ENCODE measurements around the gene TMEM109. TPM values are rescaled to one million over a fixed set of nuclear protein-coding genes. Genes with fewer than 3 reads are reported as not detected.

Gene TMEM109
- total and polyA plus RNA-seq, 2 of the 13 experiments (the other 11 are each of a cell fraction or from before 2014, with no cell fraction given), result 7.7 to 18.0 TPM

- TF ChIP-seq, protein P1, sequence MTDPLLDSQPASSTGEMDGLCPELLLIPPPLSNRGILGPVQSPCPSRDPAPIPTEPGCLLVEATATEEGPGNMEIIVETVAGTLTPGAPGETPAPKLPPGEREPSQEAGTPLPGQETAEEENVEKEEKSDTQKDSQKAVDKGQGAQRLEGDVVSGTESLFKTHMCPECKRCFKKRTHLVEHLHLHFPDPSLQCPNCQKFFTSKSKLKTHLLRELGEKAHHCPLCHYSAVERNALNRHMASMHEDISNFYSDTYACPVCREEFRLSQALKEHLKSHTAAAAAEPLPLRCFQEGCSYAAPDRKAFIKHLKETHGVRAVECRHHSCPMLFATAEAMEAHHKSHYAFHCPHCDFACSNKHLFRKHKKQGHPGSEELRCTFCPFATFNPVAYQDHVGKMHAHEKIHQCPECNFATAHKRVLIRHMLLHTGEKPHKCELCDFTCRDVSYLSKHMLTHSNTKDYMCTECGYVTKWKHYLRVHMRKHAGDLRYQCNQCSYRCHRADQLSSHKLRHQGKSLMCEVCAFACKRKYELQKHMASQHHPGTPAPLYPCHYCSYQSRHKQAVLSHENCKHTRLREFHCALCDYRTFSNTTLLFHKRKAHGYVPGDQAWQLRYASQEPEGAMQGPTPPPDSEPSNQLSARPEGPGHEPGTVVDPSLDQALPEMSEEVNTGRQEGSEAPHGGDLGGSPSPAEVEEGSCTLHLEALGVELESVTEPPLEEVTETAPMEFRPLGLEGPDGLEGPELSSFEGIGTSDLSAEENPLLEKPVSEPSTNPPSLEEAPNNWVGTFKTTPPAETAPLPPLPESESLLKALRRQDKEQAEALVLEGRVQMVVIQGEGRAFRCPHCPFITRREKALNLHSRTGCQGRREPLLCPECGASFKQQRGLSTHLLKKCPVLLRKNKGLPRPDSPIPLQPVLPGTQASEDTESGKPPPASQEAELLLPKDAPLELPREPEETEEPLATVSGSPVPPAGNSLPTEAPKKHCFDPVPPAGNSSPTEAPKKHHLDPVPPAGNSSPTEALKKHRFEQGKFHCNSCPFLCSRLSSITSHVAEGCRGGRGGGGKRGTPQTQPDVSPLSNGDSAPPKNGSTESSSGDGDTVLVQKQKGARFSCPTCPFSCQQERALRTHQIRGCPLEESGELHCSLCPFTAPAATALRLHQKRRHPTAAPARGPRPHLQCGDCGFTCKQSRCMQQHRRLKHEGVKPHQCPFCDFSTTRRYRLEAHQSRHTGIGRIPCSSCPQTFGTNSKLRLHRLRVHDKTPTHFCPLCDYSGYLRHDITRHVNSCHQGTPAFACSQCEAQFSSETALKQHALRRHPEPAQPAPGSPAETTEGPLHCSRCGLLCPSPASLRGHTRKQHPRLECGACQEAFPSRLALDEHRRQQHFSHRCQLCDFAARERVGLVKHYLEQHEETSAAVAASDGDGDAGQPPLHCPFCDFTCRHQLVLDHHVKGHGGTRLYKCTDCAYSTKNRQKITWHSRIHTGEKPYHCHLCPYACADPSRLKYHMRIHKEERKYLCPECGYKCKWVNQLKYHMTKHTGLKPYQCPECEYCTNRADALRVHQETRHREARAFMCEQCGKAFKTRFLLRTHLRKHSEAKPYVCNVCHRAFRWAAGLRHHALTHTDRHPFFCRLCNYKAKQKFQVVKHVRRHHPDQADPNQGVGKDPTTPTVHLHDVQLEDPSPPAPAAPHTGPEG (CRISPR knock-in tag; IDR thresholded peaks at IDR 0.05), result peak; percentile 40; the same call in 1 of the 2 replicates
- TF ChIP-seq, protein P2, sequence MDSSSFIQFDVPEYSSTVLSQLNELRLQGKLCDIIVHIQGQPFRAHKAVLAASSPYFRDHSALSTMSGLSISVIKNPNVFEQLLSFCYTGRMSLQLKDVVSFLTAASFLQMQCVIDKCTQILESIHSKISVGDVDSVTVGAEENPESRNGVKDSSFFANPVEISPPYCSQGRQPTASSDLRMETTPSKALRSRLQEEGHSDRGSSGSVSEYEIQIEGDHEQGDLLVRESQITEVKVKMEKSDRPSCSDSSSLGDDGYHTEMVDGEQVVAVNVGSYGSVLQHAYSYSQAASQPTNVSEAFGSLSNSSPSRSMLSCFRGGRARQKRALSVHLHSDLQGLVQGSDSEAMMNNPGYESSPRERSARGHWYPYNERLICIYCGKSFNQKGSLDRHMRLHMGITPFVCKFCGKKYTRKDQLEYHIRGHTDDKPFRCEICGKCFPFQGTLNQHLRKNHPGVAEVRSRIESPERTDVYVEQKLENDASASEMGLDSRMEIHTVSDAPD (CRISPR knock-in tag; IDR thresholded peaks at IDR 0.05), result no peak
- TF ChIP-seq ZNF746 (CRISPR knock-in tag; IDR thresholded peaks at IDR 0.05) (peak; percentile 93), EED (CRISPR knock-in tag; IDR thresholded peaks at IDR 0.05) (peak; percentile 50; the same call in 1 of the 2 replicates), ZNF282 (IDR thresholded peaks at IDR 0.05; ENCODE audit: partially characterized antibody) (no peak), ZNF652 (CRISPR knock-in tag; IDR thresholded peaks at IDR 0.05; ENCODE audit: borderline replicate concordance, low read depth) (no peak), ZNF670 (CRISPR knock-in tag; IDR thresholded peaks at IDR 0.05; ENCODE audit: borderline replicate concordance) (no peak), PCBP2 (optimal IDR thresholded peaks at IDR 0.05; ENCODE audit: low read depth, low read length, poor library complexity, severe bottlenecking) (no peak), MXD4 (CRISPR knock-in tag; IDR thresholded peaks at IDR 0.05) (peak; percentile 78; the same call in 1 of the 2 replicates), ZNF362 (CRISPR knock-in tag; IDR thresholded peaks at IDR 0.05; ENCODE audit: borderline replicate concordance) (no peak), ONECUT2 (CRISPR knock-in tag; IDR thresholded peaks at IDR 0.05) (no peak), ZNF530 (CRISPR knock-in tag; IDR thresholded peaks at IDR 0.05; ENCODE audit: low read depth) (no peak), KLF11 (CRISPR knock-in tag; IDR thresholded peaks at IDR 0.05) (no peak), CBX2 (IDR thresholded peaks at IDR 0.05; ENCODE audit: low read depth, low read length) (no peak), CBX2 (CRISPR knock-in tag; IDR thresholded peaks at IDR 0.05; ENCODE audit: low read depth) (no peak), IRX3 (CRISPR knock-in tag; IDR thresholded peaks at IDR 0.05; ENCODE audit: borderline replicate concordance, low read depth) (peak; percentile 81)
- TF ChIP-seq, protein P3, sequence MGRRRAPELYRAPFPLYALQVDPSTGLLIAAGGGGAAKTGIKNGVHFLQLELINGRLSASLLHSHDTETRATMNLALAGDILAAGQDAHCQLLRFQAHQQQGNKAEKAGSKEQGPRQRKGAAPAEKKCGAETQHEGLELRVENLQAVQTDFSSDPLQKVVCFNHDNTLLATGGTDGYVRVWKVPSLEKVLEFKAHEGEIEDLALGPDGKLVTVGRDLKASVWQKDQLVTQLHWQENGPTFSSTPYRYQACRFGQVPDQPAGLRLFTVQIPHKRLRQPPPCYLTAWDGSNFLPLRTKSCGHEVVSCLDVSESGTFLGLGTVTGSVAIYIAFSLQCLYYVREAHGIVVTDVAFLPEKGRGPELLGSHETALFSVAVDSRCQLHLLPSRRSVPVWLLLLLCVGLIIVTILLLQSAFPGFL (CRISPR knock-in tag; IDR thresholded peaks at IDR 0.05), result no peak
- TF ChIP-seq, protein P4, sequence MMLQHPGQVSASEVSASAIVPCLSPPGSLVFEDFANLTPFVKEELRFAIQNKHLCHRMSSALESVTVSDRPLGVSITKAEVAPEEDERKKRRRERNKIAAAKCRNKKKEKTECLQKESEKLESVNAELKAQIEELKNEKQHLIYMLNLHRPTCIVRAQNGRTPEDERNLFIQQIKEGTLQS (CRISPR knock-in tag; IDR thresholded peaks at IDR 0.05), result no peak
- TF ChIP-seq, protein P5, sequence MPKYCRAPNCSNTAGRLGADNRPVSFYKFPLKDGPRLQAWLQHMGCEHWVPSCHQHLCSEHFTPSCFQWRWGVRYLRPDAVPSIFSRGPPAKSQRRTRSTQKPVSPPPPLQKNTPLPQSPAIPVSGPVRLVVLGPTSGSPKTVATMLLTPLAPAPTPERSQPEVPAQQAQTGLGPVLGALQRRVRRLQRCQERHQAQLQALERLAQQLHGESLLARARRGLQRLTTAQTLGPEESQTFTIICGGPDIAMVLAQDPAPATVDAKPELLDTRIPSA (CRISPR knock-in tag; IDR thresholded peaks at IDR 0.05; ENCODE audit: borderline replicate concordance), result no peak
Observed at GRCh38 chr11:60924110-60924905, 10.3 kb downstream of the TMEM109 start, which contains the start of gene TMEM132A (continued).
